HG02610 (cell line): ENCODE results near the gene SPPL3.
A peak's percentile ranks its signal among the peaks of the same experiment; 100 is the strongest.
"Not testable (repeated sequence)": the region's sequence is repeated elsewhere in the genome, so short reads cannot be mapped to it uniquely, and the experiment has no call there.

ENCODE experiments used
- ATAC-seq: cut with Tn5 transposase; IDR thresholded peaks from one replicate; pipeline ENCODE4 v1.9.1; 2021; ENCODE audit warnings: mild to moderate bottlenecking, moderate library complexity; ENCODE audit not compliant: unreplicated experiment

The SPPL3 gene

DNA sequence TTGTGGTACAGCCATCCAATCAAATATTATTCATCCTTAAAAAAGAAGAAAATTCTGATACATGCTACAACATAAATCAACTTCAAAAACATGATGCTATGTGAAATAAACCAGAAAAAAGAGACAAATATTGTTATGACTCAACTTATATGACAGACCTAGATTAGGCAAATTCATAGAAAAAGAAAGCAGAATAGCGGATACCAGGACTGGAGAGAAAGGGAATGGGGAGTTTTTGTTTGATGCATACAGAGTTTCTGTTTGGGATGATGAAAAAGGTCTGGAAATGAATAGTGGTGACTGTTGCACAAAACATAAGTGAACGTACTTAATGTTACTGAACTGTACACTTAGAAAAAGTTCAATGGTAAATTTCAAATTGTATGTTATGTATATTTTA lies 82.3 kb downstream of the SPPL3 start:
- peak; percentile 71 for ATAC-seq

DNA sequence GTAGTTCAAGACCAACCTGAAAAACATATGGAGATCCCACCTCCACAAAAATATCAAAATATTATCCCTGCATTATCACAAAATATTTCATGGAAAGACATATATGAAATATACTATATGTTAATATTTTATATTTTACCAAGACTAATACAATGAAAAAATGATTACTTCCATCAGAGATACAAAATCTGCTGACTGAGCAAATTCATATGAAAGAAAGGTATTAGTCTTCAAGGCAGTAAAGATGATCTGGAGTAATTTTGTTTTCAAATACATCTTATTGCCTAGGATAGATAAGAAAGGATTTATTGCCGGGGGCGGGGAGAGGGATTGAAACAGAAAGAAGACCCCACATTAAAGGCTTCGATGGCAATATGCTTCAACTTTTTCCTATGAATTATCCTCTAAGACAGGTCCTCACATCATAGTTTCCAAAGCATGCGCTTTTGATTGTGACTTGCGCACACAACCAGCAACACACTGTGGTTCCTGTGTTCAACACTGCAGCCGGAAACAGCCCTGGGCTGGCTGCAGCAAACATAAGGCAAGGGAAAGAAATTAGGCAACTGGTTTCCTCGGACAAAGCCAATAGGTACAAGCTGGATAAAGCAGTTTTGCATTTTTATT lies 83.2 kb downstream of the SPPL3 start:
- ATAC-seq = no peak

DNA sequence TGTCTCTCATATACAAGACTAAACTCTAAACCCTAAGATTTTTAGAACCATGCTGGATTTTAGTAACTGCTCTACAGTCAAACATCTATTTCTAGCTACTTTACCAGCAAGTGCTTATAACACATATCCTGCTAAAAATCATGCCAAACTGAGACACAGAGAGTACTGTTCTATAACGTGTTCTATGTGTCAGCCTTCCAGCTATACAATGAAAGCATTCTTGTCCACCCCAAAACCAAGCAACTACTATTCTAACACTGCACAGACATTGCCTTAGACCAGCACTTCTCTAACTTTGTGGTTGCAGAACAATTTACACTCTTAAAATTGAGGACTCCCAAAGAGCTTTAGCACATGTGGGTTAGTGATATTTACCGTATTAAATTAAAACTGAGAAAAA lies 85.7 kb downstream of the SPPL3 start:
- no peak for ATAC-seq

DNA sequence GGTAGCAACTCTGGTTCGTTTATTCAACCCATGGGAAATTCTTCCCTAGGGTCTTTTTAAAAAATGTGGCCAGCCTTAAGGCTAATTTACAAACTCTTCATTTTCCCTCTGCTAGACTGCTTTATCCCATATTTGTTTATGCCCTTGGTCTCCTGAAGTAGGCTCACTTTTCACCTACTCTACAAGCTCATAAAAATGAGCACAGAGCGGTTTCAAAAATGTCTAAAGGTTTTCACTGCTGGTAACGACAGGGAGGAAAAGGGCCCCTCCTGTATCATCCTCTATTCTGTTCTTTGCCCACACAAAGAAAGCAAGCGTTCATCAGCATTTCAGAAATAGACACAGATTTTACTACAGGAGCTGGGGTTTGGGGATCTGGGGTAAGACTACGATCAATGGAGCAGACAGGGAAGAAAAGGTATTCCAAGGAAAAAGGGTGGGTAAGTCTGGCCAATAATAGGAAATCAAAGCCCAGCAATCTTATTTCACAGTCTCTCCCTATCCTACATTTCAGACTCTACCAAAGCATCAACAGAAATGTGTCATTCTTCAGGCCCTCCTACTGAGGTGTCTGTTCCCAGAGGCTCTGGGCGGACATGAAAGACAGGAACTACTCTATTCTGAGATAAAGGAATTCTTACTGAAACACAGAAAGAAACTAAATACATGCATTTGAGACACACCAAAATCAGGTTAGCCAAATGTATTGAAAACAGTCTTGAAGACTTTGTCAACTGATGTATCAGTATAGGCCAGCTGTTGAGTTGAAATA lies 86.4 kb downstream of the SPPL3 start:
- ATAC-seq = no peak

DNA sequence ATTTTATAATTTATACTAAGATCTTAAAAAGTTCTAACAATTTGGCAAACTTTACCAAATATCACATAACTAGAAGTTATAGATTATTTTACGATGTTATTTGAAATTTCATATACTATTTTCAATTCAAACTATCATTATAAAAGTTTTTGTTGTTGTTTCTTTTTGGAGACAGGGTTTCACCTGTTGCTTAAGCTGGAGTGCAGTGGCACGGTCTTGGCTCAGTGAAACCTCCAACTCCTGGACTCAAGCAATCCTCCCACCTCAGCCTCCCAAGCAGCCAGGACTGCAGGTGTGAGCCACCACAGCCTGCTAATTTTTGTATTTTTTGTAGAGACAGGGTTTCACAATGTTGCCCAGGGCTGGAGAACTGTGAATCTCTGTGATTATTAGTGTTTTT lies 87.8 kb downstream of the SPPL3 start:
- ATAC-seq = no peak

DNA sequence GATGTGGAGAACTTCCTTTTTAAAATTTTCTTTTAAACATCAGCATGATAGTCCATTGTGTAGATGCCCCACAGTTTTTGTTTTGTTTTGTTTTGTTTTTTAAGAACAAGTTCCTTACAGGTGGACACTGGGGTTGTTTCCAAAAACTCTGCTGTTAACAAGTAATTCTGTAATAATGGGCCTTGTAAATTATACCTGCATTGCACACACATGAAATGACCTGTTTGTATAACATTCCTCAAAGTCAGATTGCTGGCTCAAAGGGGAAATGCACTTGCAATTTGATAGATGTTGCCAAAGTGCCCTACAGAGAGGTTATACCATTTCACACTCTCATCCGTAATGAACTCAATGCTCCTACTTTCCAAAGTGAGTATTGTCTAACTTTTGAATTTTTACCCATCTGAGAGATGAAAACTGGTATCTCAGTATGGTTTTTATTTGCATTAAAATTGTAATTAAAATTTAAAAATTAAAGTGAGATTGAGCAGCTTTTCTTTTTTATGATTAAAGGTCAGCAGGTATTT lies 89.2 kb downstream of the SPPL3 start:
- no peak for ATAC-seq

DNA sequence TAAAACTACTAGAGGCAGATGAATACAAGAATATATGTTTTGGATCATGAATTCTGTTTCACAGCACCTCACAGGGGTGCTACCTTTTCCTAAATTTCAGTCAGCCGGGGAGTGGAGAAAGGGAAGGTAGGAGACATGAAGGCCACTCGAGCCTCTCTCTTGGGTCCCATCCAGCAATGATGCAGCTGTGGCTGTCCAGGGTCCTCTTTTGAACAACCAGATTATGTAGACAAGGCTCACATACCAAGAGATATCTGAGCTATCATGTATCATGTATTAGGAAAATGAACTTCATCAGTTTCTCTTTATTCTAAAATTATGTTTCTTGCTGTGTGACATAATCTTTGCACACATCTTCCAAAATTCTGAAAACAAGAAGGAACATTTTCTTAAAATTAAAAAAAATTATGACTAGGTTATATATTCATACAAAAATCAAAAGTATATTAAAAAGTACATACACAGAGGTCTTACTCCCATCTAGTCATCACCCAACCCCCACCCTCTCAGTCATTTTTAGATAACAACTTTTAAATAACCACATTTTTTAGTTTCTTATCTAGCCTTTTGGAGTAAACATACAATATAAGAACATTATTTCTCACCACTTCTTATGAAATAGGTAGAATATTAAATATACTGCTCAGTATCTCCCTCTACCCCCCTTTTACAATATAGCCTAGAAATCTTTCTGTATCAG lies 89.8 kb downstream of the SPPL3 start:
- no peak for ATAC-seq

DNA sequence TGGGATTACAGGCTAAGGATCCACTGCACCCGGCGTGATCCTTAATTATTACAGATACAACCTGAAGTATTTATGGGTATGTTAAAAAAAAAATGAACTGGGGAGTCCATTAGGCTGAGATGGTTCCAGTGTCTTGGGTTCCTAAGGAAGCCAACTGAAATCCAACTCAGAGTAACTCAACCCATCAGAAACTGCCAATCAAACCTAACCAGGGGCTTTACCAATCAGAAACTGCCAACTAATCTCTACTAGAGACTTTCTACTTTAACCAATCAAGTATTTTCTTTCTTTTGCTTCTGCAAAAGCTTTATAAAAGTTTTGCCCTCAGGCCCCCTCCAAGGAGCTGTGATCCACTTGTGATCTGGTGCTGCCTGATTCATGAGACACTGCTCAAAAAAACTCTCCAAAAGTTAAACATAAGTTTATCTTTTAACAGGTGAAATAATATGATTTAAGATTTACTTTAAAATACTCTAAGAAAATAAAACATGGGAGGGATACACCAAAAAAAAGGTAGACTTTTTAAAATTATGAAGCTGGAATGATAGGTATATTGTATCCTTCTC lies 90.5 kb downstream of the SPPL3 start:
- ATAC-seq = no peak

DNA sequence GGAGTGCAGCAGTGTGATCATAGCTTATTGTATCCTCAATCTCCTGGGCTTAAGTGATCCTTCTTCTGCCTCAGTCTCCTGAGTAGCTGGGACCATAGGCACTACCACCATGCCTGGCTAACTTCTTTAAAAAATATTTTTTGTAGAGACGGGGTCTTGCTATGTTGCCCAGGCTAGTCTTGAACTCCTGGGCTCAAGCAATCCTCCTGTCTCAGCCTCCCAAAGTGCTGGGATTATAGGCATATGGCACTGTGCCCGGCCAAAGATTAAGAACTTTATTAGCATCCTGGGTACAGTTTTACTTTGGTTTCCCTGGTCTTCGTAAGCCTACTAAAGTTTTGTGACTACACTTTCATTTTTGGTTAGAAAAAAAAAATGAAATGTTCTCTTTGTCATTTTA lies 94.1 kb downstream of the SPPL3 start:
- ATAC-seq = no peak

DNA sequence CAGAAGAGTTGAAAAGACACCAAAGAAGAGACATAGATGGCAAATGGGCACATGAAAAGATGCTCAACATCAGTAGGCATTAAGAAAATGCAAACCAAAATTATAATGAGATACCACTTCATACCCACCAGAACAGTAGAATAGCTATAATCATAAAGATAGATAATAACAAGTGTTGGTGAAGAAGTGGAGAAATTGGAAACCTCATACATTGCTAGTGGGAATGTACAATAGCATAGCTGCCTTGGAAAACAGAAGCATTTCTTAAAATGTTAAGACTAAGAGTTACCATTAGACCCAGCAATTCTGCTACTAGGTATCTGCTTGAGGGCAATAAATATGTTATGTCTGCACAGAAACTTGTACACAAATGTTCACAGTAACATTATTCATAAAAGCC lies 99.7 kb downstream of the SPPL3 start:
- ATAC-seq = no peak

DNA sequence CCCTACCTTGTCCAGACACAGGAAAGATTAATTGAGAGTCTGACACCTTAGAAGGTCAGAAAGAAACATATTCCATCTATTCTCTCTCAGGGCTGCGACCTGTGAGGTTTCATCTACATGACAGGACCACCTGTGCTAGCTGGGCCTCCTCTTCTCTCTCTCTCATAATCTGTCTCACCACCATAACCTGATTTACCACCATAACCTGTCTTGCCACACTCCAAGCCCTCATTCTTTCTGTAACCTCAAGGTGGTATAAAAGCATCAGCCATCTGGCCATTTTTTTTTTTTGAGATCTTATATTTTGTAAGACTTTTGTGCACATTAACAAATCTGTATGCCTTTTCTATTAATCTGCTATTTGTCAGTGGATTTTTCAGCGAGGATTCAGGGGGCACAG lies 103.0 kb downstream of the SPPL3 start:
- ATAC-seq = no peak

DNA sequence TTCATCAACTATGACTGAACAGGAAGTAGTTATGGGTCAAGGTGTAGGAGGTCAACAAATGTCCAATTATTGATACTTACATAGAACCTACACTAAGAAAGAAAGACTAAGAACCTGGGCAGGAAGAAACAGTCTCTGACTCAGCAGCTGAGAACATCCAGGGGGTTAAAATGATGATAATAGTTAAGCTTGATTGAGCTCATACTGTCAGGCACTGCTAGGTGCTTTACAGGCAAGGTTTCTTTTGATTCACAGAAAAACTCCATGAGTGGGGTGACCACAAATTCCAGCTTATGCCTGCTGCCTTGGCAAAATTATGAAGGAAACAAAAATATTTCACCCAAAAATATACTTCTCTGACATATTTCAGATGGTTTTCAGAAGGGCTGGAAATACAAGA lies 103.5 kb downstream of the SPPL3 start:
- peak; percentile 52 for ATAC-seq

DNA sequence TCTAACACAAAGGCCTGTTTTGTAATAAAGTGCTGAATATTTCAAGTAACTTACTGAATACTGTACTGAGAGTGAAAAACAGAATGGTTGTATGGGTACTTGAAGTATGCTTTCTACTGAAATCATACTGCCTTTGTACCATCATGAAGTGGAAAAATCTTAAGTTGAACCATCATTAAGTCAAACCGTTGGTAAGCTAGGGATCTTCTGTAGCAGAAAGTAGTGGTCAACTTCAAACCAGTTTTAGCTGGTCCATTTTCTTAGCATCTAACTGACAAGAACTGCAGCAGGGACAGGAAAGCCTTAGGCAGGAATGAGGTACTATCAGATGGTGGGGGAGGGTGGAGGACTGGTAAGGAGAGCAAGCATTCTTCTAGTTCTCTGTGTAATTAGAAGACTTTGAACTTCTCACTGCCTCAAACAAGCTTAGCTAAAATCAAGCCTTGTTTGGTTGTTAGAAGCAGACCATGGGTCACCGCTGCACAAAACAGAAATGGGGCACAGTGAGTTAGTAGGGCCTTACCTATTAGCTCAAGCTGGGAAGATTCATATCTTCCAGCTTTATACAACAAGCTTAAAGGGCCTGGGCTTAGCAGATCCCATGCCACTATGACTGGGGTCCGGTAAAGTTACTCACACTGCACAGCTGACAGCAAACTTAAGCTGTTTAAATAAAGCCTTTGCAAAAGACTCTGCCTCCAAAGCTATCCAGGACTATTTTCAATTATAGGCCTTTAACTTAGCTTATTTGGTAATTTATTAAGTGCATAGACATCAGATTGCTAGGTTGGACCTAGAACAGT lies 104.7 kb downstream of the SPPL3 start:
- no peak for ATAC-seq

DNA sequence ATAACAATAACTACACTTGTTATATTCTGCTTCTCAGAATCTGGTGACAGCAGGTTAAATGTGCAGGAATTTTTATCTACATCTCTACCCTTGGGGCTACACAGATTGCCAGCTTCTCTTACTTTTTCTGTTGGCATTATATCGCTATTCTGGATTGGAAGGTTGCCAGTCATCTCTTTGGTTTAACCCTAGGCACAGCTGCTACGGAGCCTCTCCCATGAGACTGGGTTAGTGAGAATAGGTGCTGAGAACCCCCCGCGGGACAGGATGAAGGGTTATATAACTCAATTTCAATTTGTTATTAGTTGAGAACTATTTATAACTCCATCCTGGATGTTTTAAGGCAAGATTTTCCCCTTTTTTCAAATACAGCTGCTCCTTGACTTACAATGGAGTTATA lies 105.5 kb downstream of the SPPL3 start:
- no peak for ATAC-seq

DNA sequence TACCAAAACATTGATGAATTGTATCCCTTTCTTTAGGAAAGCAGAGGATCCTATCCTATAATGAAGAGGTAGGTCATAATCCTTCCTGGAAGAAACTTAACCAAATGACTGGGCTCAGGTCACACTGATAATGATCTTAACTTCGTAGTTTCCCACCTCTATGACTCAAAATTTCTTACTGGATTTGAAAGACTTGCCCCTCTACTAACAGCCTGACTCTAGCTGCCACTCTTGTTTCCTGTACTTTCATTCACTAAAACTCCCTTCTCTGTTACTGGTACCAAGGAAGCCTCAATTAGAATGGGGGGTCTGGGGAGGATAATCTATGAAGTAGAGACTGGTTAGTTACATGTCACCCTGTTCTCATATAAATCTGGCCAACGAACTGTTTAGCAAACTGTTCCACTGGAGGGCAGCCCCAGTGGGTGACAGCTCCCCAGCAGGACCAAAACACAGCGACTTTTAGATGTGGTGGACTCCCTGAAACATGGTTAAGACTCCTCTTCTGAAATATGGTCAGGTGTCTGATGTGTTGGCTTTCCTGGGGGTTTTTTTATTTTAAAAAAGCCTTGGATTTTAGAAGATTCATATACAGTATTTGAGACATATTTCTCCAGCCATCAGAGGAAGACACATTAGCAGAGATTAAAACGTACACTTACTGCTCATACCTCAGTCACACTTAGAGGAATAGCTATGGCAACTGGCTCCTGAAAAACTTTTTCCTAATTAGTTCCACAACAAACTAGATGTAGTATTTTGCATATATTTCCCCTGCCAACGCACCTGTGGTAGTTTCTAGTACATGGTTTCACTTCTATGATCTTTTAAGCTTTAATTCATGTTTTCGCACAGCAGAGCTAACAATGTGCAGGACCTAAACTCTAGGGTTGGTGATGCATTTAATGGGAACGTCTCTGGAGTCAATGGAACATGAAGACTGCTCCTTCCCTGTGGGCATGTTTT lies 106.2 kb downstream of the SPPL3 start:
- no peak for ATAC-seq

DNA sequence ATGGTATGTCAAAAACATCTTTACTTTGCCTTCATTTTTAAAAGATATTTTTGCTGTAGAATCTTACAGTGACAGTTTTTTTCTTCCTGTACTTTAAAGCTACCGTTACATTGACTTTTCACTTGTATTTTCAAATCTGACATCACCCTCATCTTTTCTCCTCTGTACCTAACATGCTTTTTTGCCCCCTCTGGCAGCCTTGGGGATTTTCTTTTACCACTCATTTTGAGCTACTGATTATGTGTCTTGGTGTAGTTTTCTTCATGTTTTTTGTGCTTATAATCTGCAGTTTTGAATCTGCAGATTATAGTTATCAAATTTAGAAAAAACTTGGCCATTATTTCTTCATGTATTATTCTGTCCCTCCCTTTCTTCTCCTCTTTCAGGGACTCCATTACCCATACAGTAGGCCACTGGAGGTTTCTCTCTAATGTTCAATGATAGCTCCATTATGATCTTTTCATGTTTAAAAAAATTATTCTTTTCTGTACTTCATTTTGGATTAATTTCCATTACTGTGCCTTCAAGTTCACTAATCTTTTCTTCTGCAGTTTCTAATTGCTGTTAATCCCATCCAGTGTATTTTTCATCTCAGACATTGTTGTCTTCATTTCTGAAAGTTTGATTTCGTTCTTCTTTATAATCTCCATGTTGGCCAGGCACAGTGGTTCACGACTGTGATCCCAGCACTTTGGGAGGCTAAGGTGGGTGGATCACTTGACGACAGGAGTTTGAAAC lies 108.5 kb downstream of the SPPL3 start:
- no peak for ATAC-seq

DNA sequence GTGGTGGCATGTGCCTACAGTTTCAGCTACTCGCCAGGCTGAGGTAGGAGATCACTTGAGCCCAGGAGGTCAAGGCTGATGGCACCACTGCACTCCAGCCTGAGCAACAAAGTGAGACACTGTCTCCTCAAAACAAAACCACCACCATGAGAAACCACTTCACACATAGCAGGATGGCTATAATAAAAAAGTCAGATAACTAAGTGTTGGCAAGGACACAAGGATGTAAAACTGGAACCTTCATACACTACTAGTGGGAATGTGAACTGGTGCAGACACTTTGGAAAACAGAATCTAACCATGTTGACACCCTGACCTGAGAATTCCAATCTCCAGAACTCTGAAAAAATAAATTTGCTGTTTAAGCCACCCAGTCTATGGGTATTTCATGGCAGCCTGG lies 110.8 kb downstream of the SPPL3 start:
- no peak for ATAC-seq

DNA sequence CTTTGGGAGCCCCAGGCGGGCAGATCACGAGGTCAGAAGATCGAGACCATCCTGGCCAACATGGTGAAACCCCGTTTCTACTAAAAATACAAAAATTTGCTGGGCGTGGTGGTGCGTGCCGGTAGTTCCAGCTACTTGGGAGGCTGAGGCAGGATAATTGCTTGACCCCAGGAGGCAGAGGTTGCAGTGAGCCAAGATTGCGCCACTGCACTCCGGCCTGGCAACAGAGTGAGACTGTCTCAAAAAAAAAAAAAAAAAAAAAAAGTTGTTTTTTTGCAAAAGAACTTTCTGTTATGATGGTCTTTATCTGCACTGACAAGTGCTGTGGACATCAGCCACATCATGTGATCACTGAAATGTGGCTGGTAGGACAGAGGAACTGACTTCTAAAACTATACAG lies 111.7 kb downstream of the SPPL3 start:
- not testable (repeated sequence) for ATAC-seq

DNA sequence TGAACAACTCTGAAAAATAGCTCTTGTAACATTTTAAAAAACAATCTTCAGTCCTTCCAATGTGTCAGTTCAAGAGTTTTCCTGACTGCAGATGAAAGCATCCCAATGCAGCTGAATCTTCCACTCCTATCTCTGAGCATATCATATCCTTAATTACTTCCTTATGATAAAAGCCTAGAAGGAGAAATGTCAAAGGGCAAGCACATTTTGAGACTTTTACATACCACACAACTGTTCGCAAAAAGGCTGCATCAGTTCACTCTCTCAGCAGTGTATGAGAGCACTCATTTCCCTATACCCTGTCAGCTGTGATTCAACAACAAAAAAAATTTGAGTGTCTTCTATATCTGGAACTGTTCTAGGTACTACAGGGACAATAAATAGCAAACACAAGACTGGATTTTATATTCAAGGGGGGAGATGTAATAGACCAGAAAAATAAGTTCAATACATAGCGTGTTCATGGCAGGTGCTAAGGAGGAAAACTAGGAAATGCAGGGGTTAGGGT lies 112.4 kb downstream of the SPPL3 start:
- no peak for ATAC-seq
